HL-60 (cell line): Measurements from ENCODE around the gene CPB1.

ENCODE experiments used
- DNase-seq, 2 experiments: peaks; one replicate each; pipeline ENCODE4 v3.0.0-alpha.2; 2010 to 2020; ENCODE audit warnings: low read depth in 1 of 2, low spot score in 1 of 2
- H3K27ac ChIP-seq: fragments of 250-450 bp; sonication (Bioruptor Pico); replicated peaks from 2 replicates; pipeline ENCODE4 v1.5.1; 2020; ENCODE audit warnings: mild to moderate bottlenecking, moderate library complexity
- H3K27me3 ChIP-seq: fragments of 250-450 bp; sonication (Bioruptor Pico); 2 replicates; pipeline ENCODE4 v1.5.1; 2021; ENCODE audit warnings: mild to moderate bottlenecking, moderate library complexity; ENCODE audit not compliant: insufficient read depth, poor library complexity, severe bottlenecking
- H3K4me3 ChIP-seq: replicated peaks from 2 replicates; pipeline ENCODE4 v1.5.1; 2011; ENCODE audit warnings: mild to moderate bottlenecking, control low read depth, low read length; ENCODE audit not compliant: insufficient read depth
- GABPA ChIP-seq: IDR thresholded peaks from 2 replicates; pipeline ENCODE4 v1.6.1; 2012; ENCODE audit warnings: low read depth
- POLR2AphosphoS5 ChIP-seq: IDR thresholded peaks from 2 replicates; pipeline ENCODE4 v1.6.1; 2012; ENCODE audit warnings: low read depth
- SPI1 ChIP-seq: IDR thresholded peaks from 2 replicates; pipeline ENCODE4 v1.6.1; 2012; ENCODE audit warnings: low read depth, mild to moderate bottlenecking, borderline replicate concordance
- TF ChIP-seq, protein P1 (sequence below): IDR thresholded peaks from one replicate; pipeline ENCODE4 v1.5.1; 2011; ENCODE audit warnings: low read length, control low read depth, inconsistent platforms; ENCODE audit not compliant: insufficient read depth
- TF ChIP-seq, protein P2 (sequence below): IDR thresholded peaks from 2 replicates; pipeline ENCODE4 v1.6.1; 2012; ENCODE audit warnings: low read depth; ENCODE audit not compliant: insufficient replicate concordance

CPB1 gene

DNA sequence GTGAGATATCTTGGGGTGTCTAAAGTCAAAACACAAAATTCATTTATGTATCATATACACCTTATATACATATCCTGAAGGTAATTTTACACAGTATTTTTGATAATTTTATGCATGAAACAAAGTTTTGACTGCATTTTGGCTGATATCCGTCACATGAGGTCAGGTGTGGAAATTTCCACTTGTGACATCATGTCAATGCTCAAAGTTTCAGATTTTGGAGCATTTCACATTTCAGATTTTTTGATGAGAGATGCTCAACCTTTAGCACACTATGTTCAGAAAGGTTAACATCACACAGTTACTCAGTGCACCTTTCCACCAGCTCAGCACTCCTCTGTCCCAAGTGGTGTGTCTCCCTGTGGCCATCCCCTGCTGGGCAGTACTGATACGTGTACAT is 37.7 kb upstream of the CPB1 start:
- H3K27ac ChIP-seq, result no peak overlapping the region
- no peak for DNase-seq
- no peak for TF ChIP-seq POLR2AphosphoS5
- TF ChIP-seq, protein P1, sequence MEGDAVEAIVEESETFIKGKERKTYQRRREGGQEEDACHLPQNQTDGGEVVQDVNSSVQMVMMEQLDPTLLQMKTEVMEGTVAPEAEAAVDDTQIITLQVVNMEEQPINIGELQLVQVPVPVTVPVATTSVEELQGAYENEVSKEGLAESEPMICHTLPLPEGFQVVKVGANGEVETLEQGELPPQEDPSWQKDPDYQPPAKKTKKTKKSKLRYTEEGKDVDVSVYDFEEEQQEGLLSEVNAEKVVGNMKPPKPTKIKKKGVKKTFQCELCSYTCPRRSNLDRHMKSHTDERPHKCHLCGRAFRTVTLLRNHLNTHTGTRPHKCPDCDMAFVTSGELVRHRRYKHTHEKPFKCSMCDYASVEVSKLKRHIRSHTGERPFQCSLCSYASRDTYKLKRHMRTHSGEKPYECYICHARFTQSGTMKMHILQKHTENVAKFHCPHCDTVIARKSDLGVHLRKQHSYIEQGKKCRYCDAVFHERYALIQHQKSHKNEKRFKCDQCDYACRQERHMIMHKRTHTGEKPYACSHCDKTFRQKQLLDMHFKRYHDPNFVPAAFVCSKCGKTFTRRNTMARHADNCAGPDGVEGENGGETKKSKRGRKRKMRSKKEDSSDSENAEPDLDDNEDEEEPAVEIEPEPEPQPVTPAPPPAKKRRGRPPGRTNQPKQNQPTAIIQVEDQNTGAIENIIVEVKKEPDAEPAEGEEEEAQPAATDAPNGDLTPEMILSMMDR, result no peak
- TF ChIP-seq, protein P2, sequence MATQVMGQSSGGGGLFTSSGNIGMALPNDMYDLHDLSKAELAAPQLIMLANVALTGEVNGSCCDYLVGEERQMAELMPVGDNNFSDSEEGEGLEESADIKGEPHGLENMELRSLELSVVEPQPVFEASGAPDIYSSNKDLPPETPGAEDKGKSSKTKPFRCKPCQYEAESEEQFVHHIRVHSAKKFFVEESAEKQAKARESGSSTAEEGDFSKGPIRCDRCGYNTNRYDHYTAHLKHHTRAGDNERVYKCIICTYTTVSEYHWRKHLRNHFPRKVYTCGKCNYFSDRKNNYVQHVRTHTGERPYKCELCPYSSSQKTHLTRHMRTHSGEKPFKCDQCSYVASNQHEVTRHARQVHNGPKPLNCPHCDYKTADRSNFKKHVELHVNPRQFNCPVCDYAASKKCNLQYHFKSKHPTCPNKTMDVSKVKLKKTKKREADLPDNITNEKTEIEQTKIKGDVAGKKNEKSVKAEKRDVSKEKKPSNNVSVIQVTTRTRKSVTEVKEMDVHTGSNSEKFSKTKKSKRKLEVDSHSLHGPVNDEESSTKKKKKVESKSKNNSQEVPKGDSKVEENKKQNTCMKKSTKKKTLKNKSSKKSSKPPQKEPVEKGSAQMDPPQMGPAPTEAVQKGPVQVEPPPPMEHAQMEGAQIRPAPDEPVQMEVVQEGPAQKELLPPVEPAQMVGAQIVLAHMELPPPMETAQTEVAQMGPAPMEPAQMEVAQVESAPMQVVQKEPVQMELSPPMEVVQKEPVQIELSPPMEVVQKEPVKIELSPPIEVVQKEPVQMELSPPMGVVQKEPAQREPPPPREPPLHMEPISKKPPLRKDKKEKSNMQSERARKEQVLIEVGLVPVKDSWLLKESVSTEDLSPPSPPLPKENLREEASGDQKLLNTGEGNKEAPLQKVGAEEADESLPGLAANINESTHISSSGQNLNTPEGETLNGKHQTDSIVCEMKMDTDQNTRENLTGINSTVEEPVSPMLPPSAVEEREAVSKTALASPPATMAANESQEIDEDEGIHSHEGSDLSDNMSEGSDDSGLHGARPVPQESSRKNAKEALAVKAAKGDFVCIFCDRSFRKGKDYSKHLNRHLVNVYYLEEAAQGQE, result no peak
- TF ChIP-seq SPI1, result no peak
- no peak for TF ChIP-seq GABPA
- H3K4me3 ChIP-seq, result no peak overlapping the region
- no peaks in the 10 kb centered on the region for H3K27me3 ChIP-seq

DNA sequence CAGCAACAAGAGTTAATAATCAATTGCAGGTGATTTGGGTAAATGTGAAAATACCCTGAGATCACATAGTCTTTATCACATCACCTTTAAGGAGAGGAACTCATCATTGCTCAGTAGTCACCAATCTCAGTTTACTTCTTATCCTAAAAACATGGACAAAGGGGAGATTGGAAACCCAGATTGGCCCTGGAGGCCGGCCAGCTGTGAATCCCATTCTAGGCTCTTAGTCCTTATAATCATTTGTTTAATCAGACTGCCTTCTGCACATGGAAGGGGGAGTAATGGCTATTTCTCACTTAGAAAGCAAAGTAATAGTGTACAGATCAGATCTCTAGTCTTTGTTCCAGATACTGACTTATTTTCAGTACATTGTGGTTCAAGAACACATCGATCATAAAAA is 37.2 kb upstream of the CPB1 start:
- no peak for TF ChIP-seq POLR2AphosphoS5
- TF ChIP-seq, protein P1, result no peak
- TF ChIP-seq, protein P2, result no peak
- TF ChIP-seq GABPA, result no peak
- no peak for TF ChIP-seq SPI1
- H3K27ac ChIP-seq, result no peak overlapping the region
- no peak overlapping the region for H3K4me3 ChIP-seq
- H3K27me3 ChIP-seq, result no peaks in the 10 kb centered on the region
- no peak for DNase-seq

DNA sequence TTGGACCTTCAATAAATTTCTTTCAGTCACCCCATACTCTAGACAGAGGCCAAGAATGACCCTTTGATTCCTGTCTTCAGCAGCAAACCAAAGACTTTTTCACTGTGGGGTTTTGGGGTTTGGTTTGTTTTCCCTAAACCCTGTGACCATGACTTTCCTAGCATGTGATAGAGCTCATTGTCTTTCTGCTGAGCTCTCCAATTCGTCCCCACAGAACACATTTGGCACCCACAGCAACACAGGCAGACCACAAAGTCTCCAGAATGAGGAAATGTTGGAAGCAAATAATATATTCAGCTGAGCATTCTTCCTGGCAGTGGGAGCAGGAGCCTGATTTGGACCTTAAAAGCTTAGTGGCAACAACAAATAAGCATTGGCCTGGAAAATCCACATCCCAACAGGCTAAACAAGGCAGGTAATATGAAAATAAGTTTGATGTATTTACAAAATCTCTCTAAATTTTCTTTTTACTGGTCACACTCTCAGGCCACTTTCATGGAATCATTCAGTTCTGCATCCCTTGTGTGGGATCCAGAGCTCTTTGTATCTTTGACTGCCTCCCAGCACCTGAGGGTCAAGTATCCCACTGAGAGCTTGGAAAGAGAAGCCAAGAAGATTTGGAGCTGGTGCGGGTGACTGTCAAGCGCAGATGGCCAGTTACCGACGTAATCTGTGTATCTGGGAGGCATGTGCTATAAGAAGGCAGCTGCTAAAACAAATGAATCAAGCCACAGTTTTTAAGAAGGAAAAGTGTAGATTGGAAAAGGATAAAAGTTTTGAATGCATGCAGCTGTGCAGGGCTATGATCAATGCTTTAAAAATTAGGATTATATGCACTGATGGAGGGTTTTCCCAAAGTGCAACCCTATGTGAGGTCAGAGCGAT is 36.5 kb upstream of the CPB1 start:
- Histone ChIP-seq H3K27ac (no peak overlapping the region), H3K4me3 (no peak overlapping the region), H3K27me3 (no peaks in the 10 kb centered on the region)
- no peak for TF ChIP-seq GABPA
- TF ChIP-seq SPI1, result peak; percentile 14; the same call in 1 of the 2 replicates
- peak in 1 of 2 experiments; percentile 22 for DNase-seq

DNA sequence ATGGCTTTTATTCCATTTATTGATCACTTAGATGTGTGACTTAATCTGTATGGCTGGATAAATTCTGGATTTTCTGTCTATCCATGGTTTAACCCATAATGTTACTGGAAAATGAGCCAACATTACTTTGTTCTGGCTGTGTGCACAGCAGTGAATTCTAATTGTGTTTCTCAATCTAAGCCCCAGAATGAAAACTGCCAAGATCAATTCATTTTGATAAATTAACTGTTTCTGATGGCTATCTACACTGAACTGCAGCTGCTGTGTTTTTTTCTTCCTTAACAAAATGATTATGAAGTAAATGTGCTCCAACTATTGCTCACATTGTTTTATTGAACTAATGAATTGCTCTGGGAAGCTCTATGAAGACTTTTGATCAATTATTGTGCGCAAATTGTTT is 35.7 kb upstream of the CPB1 start:
- TF ChIP-seq GABPA (no peak), POLR2AphosphoS5 (no peak), SPI1 (no peak)
- TF ChIP-seq, protein P1, result no peak
- TF ChIP-seq, protein P2, result no peak
- no peak for DNase-seq
- H3K27me3 ChIP-seq, result no peaks in the 10 kb centered on the region
- H3K4me3 ChIP-seq, result no peak overlapping the region
- H3K27ac ChIP-seq, result no peak overlapping the region
